ENCODE data around the gene FOSL2.

Gene FOSL2

GRCh38 chr2:28400419-28400818, 7.8 kb downstream of the FOSL2 start:
- Histone ChIP-seq H3K27me3 (ENCODE audit: insufficient read depth, low read length, poor library complexity) (no peaks in the 10 kb centered on the region), H3K79me2 (ENCODE audit: insufficient read depth, low read length) (0 out of 2 replicates have a peak, but pooled peaks cover 4% of the 10 kb centered on the region), H3K9me3 (ENCODE audit: insufficient read depth, low read length, severe bottlenecking) (no peaks in the 10 kb centered on the region), H3K9ac (ENCODE audit: low read depth, low read length) (no peak overlapping the region), H3K4me2 (ENCODE audit: insufficient read depth, low read length) (no peak overlapping the region), H2AFZ (ENCODE audit: low read depth, low read length) (no peak overlapping the region), H3K27ac (ENCODE audit: low read length) (no peak overlapping the region), H4K20me1 (ENCODE audit: insufficient read depth, low read length) (0 out of 2 replicates have a peak, but pooled peaks cover 14% of the 10 kb centered on the region), H3K4me1 (ENCODE audit: insufficient read depth, low read length) (peaks cover 27% of the 10 kb centered on the region), H3K4me3 (ENCODE audit: low read depth in 1 of 2, low read length in 2 of 2) (no peak overlapping the region), H3K36me3 (ENCODE audit: insufficient read depth, low read length) (peaks cover 14% of the 10 kb centered on the region)
- TF ChIP-seq EZH2 (IDR thresholded peaks at IDR 0.05; ENCODE audit: borderline replicate concordance, low read depth, low read length, severe bottlenecking): no peak
- no peak for TF ChIP-seq CTCF (IDR thresholded peaks at IDR 0.05; ENCODE audit: borderline replicate concordance, extremely low read depth, low read length, poor library complexity, severe bottlenecking)
- DNase-seq (no peak), ATAC-seq (ENCODE audit: insufficient read depth, low read depth) (no peak)

- Histone ChIP-seq H3K79me2 (ENCODE audit: insufficient read depth, low read length) (0 out of 2 replicates have a peak, but pooled peaks cover 4% of the 10 kb centered on the region), H2AFZ (ENCODE audit: low read depth, low read length) (no peak overlapping the region), H3K27ac (ENCODE audit: low read length) (no peak overlapping the region), H3K4me2 (ENCODE audit: insufficient read depth, low read length) (no peak overlapping the region), H3K9me3 (ENCODE audit: insufficient read depth, low read length, severe bottlenecking) (no peaks in the 10 kb centered on the region), H3K4me1 (ENCODE audit: insufficient read depth, low read length) (peaks cover 22% of the 10 kb centered on the region), H4K20me1 (ENCODE audit: insufficient read depth, low read length) (0 out of 2 replicates have a peak, but pooled peaks cover 14% of the 10 kb centered on the region), H3K9ac (ENCODE audit: low read depth, low read length) (no peak overlapping the region), H3K36me3 (ENCODE audit: insufficient read depth, low read length) (peaks cover 18% of the 10 kb centered on the region), H3K4me3 (ENCODE audit: low read depth in 1 of 2, low read length in 2 of 2) (no peak overlapping the region), H3K27me3 (ENCODE audit: insufficient read depth, low read length, poor library complexity) (no peaks in the 10 kb centered on the region)
- no peak for TF ChIP-seq CTCF (IDR thresholded peaks at IDR 0.05; ENCODE audit: borderline replicate concordance, extremely low read depth, low read length, poor library complexity, severe bottlenecking)
- TF ChIP-seq EZH2 (IDR thresholded peaks at IDR 0.05; ENCODE audit: borderline replicate concordance, low read depth, low read length, severe bottlenecking): no peak
- ATAC-seq (ENCODE audit: insufficient read depth, low read depth): no peak
- no peak for DNase-seq
These were observed 8.3 kb downstream of the FOSL2 start for GRCh38 chr2:28400921-28401320.

GRCh38 chr2:28401411-28401810, 8.8 kb downstream of the FOSL2 start:
- no peak overlapping the region for H3K4me3 ChIP-seq (ENCODE audit: low read depth in 1 of 2, low read length in 2 of 2)
- no peak for DNase-seq
- no peaks in the 10 kb centered on the region for H3K27me3 ChIP-seq (ENCODE audit: insufficient read depth, low read length, poor library complexity)
- H3K27ac ChIP-seq (ENCODE audit: low read length): no peak overlapping the region
- peaks cover 19% of the 10 kb centered on the region for H3K36me3 ChIP-seq (ENCODE audit: insufficient read depth, low read length)
- TF ChIP-seq EZH2 (IDR thresholded peaks at IDR 0.05; ENCODE audit: borderline replicate concordance, low read depth, low read length, severe bottlenecking): no peak
- TF ChIP-seq CTCF (IDR thresholded peaks at IDR 0.05; ENCODE audit: borderline replicate concordance, extremely low read depth, low read length, poor library complexity, severe bottlenecking): no peak
- no peak overlapping the region for H3K4me2 ChIP-seq (ENCODE audit: insufficient read depth, low read length)
- ATAC-seq (ENCODE audit: insufficient read depth, low read depth): no peak
- H3K9me3 ChIP-seq (ENCODE audit: insufficient read depth, low read length, severe bottlenecking): no peaks in the 10 kb centered on the region
- H3K9ac ChIP-seq (ENCODE audit: low read depth, low read length): no peak overlapping the region
- H4K20me1 ChIP-seq (ENCODE audit: insufficient read depth, low read length): 0 out of 2 replicates have a peak, but pooled peaks cover 14% of the 10 kb centered on the region
- H3K79me2 ChIP-seq (ENCODE audit: insufficient read depth, low read length): 0 out of 2 replicates have a peak, but pooled peaks cover 4% of the 10 kb centered on the region
- peaks cover 19% of the 10 kb centered on the region for H3K4me1 ChIP-seq (ENCODE audit: insufficient read depth, low read length)
- H2AFZ ChIP-seq (ENCODE audit: low read depth, low read length): no peak overlapping the region
